Measurements from ENCODE around the gene FGF14.

The FGF14 gene

GRCh38 chr13:102237230-102237629 is 164.6 kb downstream of the FGF14 start:
- DNase-seq = no peak

DNA sequence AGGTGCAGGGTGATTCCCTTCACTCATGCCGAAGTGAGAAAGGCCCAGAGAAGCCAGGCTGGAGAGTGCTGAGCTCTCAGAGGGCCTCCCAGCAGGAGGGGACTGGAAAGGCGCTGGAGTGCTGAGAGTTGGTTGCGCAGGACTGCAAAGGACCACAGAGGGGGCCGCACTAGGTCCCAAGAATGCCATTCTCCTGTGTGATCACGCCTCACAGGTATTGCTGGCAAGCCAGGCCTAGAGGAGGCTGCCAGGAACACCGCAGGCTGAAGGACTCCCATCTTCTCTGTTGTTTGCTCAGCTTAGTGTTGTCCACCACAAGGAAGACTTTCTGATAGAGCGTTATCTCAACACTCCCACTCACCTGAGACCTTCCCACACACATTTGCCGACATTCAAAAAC is 165.0 kb downstream of the FGF14 start:
- DNase-seq = no peak

GRCh38 chr13:102236341-102236740 is 165.5 kb downstream of the FGF14 start:
- DNase-seq = no peak

DNA sequence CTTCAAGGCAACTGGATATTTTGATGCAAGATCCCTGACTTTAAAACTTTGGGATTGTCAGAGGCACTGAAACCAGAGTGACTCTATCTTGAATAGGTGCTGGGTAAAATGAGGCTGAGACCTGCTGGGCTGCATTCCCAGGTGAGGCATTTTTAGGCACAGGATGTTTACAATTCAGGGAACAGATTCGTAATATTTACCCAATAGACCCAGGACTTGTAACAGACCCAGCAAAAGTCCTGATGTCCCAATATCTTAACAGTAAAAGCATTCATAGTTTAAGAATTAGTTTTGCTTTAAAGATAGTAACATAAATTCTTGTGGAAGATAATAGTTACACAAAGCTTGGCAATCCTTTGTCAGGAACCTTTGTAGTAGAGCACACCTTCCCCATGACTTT is 166.2 kb downstream of the FGF14 start:
- no peak for DNase-seq

DNA sequence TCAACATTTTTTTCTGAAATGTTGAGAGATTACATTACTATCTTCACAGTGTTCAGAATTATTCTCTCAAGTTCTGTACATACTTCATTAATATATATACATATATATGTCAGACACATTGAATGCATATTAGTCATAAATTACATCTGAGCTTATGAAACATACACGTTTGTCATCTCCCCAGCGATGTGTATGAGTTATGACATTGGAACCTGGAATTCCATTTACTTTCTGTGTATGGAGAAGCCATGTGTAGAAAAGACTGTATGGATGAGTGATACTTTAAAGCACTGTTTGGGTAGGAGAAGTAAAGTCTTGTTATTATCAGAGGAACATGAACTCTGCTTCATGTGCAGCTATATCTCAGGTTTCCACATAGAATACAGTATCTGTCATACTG is 167.2 kb downstream of the FGF14 start:
- no peak for DNase-seq

- no peak for DNase-seq
Observed at GRCh38 chr13:102233566-102234208, 168.2 kb downstream of the FGF14 start.

- no peak for DNase-seq
Observed at GRCh38 chr13:102231479-102231878, 170.4 kb downstream of the FGF14 start.

DNA sequence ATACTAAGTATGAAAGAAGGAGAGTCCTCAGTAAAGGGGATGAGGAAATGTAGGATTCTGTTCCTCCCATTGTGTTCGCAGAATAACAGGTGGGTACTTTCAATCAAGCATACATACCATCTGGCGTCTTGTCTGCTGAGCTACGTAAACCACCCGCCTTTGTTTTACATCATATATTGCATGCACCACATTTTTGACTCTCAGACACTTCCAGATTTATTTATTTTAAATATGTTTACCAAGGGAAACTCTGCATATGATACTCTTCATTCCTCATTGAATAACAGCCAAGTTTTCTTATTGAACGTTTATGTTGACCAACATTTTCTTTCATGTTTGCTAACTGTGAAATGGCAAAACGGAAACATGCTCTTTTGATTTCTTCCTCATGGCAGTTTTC is 174.1 kb downstream of the FGF14 start:
- no peak for DNase-seq

GRCh38 chr13:102226591-102226990 is 175.3 kb downstream of the FGF14 start:
- DNase-seq = no peak

DNA sequence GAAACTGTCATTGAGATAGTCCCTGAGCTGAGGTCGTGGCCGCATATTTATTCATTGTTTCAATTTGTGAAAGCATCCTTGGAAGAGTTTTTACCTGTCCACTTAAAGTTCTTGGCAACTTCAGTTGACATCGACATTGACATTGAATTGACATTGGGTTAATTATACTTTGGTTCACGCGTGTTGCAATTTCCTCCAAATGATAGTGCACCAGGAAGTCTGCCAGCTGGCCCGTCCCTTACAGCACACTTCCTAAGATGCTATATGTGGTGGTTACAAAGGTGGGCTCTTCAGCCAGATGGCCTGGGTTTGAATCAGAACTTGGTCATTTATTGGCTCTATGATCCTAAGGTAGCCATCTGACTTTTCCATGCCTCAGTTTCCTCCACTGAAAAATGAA is 176.0 kb downstream of the FGF14 start:
- no peak for DNase-seq

DNA sequence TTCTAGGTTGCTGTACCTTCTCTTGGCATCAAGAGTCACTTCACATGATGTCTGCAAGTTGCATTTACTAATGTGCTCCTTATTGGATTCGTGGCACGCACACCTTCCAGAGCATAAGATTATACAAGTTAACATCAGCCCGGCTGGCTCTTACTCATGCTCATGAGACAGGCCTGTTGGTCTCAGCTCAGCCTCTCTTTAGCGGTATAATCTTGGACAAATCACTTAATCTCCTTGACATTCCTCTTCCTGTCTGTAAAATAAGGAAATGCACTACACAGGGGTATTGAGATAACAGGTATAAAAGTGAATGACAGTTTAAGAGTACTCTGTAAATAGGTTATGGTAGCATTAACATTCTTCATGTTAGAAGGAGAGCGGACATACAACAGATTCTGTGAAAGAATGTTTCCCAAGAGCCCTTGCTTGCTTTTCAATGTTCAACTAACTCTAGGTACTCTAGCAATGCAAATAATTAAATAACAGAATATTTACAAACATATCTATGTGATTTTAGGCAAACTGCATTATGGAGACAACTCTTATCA is 181.1 kb downstream of the FGF14 start:
- DNase-seq = no peak

- no peak for DNase-seq
Observed at GRCh38 chr13:102214956-102215355, 186.9 kb downstream of the FGF14 start.

DNA sequence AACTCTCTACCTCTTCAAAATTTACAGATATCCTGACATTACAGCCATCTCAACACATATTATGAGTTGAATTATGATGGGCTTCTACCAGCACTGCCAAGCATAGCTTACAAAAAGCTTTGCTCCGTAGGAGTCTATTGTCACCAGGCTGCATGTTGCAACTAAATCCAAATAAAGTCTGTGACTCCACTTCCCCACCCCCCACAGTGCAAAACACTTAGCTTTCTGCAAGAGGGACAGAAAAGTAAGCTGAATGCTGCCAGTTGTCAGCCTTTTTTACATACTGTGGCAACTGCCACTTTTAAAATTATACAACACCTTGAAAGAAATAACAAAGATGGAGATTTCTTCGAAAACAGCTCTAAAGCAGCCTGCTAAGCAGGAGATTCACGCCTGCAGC is 189.1 kb downstream of the FGF14 start:
- no peak for DNase-seq

DNA sequence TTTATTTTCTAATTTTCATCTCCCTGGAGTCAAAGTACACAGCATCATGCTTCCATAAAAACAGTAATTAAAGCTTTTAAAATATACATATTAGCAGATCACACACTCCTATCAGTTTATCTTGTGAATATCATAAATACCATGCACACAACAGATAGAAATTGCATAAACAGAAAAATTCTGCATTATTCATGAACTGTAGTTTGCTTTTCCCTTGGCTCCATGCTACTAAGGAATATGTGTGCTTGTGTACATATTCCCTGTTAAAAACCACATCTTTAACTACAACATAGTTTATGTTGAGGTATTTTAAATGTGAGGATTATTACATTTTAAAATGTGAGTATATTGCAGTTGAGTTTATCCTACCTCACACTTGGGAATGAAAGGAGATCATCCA is 193.5 kb downstream of the FGF14 start:
- DNase-seq = no peak

GRCh38 chr13:102207680-102208342 is 194.0 kb downstream of the FGF14 start:
- DNase-seq = no peak

- DNase-seq = no peak
Observed at GRCh38 chr13:102203718-102204117, 198.1 kb downstream of the FGF14 start.

GRCh38 chr13:102198418-102199311 is 203.2 kb downstream of the FGF14 start:
- DNase-seq = no peak

- DNase-seq = no peak
Observed at GRCh38 chr13:102197193-102197592, 204.7 kb downstream of the FGF14 start.

- DNase-seq = no peak
Observed at GRCh38 chr13:102195566-102196462, 206.0 kb downstream of the FGF14 start.

- no peak for DNase-seq
Observed at GRCh38 chr13:102192858-102193257, 209.0 kb downstream of the FGF14 start.

DNA sequence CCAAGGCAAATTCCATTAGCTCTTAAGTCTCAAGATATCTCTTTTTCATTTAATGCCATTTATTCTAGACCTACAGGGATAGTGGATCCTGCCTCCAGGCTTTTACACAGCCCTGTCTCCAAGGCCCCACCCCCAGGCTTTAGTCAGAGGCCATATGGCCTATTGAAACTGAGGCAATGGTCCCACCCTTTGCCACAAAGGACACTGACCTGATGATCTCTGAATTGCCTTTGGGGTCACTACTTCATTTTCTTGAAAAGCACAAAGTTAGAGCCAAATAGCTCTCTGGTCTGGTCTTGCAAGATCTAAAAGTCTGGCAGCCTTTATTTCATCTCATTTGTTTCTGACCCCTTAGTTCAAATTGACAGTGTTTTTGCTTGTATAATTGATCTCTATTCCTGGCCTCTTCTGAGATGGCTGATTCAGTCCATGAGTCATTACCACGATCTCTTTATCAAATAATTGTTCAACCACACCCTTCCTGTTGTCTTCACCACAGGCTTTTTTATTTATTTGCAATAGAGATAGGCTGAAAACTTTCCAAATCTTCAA is 209.8 kb downstream of the FGF14 start:
- DNase-seq = no peak

DNA sequence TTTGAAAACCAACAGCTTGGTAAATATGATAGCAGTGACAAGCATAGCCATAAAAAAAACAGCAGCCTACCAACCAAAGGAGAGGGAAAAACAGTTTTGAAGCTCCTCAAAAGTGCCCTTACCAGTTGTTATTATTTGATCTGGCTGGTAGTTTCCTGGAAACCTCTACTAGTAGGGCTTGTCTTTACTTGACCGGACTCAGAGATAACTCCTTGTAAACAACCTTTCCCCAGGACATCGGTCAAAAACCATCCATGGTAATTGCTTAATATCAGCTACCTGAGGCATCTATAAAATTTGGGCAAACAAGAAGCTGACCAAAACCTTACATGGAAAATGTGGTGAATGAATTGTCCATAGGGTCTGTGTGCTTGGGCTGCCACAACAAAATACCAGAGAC is 210.9 kb downstream of the FGF14 start:
- DNase-seq = no peak
